Upper lobe of right lung (tissue), 1 donor: ENCODE data around the gene NDC80. TPM values are rescaled to one million over a fixed set of nuclear protein-coding genes. Genes with fewer than 3 reads are reported as not detected.

ENCODE experiments used
- ATAC-seq: fragments of 200-7000 bp; cut with Tn5 transposase; one replicate; pipeline ENCODE4 v1.9.1; 2020; ENCODE audit warnings: mild to moderate bottlenecking, moderate library complexity
- DNase-seq: peaks from one replicate; pipeline ENCODE4 v3.0.0-alpha.2; 2020
- H3K27ac ChIP-seq: fragments of 200-600 bp; one replicate; pipeline ENCODE4 v1.8.0; 2022
- H3K27me3 ChIP-seq: fragments of 200-600 bp; one replicate; pipeline ENCODE4 v1.8.0; 2022; ENCODE audit warnings: mild to moderate bottlenecking
- H3K36me3 ChIP-seq: fragments of 200-600 bp; one replicate; pipeline ENCODE4 v1.8.0; 2022
- H3K4me1 ChIP-seq: fragments of 200-600 bp; one replicate; pipeline ENCODE4 v1.8.0; 2022
- H3K4me3 ChIP-seq: fragments of 200-600 bp; one replicate; pipeline ENCODE4 v1.8.0; 2022; ENCODE audit warnings: mild to moderate bottlenecking
- H3K9me3 ChIP-seq: fragments of 200-600 bp; one replicate; pipeline ENCODE4 v1.8.0; 2022
- intact Hi-C: fragments of 100-400 bp; cut with DNase I; formaldehyde crosslinking; loops from one replicate; pipeline ENCODE4 v1.11.0; 2022
- total RNA-seq: library from RNA; stranded (reverse); fragmentation: NEBNext Ultra II Directional; extraction: Animal tissue kit (Norgen Biotek cat#: 25700); gene quantifications from one replicate; pipeline ENCODE4 v1.2.1, GENCODE V29; 2021
- TF ChIP-seq, protein P1 (sequence below): fragments of 200-600 bp; IDR thresholded peaks from one replicate; pipeline ENCODE4 v1.8.0; 2022; ENCODE audit warnings: antibody characterized with exemption
- donor health status: DM: no; HTN: yes; CAD: no; lungs with severe emphysema.

Gene NDC80
- total RNA-seq, 1 donor from 2014 or later: 0.69 TPM

DNA sequence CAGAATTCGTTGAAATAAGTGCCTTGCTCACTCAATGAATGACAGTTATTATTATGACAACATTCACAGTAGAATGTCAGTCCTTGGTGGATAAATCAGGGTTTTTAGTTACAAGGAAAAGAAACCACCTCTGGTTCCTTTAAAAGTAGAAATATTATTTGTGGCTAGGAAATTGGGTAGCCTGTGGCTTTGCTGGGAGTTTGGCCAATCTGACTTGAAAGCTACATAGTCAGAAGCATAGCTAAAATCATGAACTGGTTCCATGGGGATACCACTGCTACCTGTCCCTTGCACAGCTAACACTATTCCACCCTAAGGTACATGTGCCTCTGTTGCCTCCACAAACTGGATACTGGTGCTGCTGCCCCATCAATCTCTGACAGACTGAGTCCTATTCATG, 71.4 kb downstream of the NDC80 start:
- intact Hi-C loops: no loop called here
- Histone ChIP-seq H3K9me3 (no peaks in the 10 kb centered on the region), H3K27ac (no peak overlapping the region), H3K36me3 (no peaks in the 10 kb centered on the region), H3K27me3 (no peaks in the 10 kb centered on the region), H3K4me3 (no peak overlapping the region), H3K4me1 (peaks cover 1% of the 10 kb centered on the region)
- ATAC-seq: no peak
- no peak for DNase-seq
- TF ChIP-seq, protein P1, sequence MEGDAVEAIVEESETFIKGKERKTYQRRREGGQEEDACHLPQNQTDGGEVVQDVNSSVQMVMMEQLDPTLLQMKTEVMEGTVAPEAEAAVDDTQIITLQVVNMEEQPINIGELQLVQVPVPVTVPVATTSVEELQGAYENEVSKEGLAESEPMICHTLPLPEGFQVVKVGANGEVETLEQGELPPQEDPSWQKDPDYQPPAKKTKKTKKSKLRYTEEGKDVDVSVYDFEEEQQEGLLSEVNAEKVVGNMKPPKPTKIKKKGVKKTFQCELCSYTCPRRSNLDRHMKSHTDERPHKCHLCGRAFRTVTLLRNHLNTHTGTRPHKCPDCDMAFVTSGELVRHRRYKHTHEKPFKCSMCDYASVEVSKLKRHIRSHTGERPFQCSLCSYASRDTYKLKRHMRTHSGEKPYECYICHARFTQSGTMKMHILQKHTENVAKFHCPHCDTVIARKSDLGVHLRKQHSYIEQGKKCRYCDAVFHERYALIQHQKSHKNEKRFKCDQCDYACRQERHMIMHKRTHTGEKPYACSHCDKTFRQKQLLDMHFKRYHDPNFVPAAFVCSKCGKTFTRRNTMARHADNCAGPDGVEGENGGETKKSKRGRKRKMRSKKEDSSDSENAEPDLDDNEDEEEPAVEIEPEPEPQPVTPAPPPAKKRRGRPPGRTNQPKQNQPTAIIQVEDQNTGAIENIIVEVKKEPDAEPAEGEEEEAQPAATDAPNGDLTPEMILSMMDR: no peak

GRCh38 chr18:2644535-2644934, 73.2 kb downstream of the NDC80 start:
- DNase-seq (no peak), ATAC-seq (no peak)
- H3K4me3 ChIP-seq: no peak overlapping the region
- no peak overlapping the region for H3K27ac ChIP-seq
- intact Hi-C loops: no loop called here
- no peaks in the 10 kb centered on the region for H3K27me3 ChIP-seq
- H3K4me1 ChIP-seq: no peaks in the 10 kb centered on the region
- TF ChIP-seq, protein P1: no peak
- no peaks in the 10 kb centered on the region for H3K9me3 ChIP-seq
- H3K36me3 ChIP-seq: no peaks in the 10 kb centered on the region

GRCh38 chr18:2651981-2652380, 80.6 kb downstream of the NDC80 start:
- Histone ChIP-seq H3K9me3 (no peaks in the 10 kb centered on the region), H3K27me3 (no peaks in the 10 kb centered on the region), H3K27ac (no peak overlapping the region), H3K36me3 (no peaks in the 10 kb centered on the region), H3K4me1 (no peaks in the 10 kb centered on the region), H3K4me3 (no peak overlapping the region)
- no peak for DNase-seq
- no peak for ATAC-seq
- intact Hi-C loops: no loop called here
- TF ChIP-seq, protein P1: no peak

DNA sequence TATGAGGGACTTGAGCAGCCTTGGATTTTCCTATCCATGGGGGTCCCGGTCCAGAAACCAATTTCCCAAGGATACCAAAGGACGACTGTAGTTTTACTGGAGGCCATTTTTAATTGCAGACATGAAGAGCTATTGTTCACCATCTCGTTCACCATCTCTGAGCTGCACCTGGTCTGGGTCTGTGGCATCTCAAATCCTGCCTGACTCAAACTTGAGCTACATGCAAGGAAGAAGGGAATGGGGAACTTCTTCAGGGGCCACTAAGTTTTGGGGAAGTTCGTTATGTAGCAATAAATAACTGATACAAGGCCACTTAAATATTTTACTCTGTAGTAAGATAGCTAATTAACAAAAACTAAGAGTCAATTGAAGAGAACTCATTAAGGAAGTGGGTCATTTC, 82.1 kb downstream of the NDC80 start:
- TF ChIP-seq, protein P1: no peak
- H3K4me3 ChIP-seq: no peak overlapping the region
- no peak overlapping the region for H3K27ac ChIP-seq
- peaks cover 9% of the 10 kb centered on the region for H3K4me1 ChIP-seq
- ATAC-seq (no peak), DNase-seq (no peak)
- intact Hi-C loops: no loop called here
- H3K27me3 ChIP-seq: no peaks in the 10 kb centered on the region
- H3K36me3 ChIP-seq: no peaks in the 10 kb centered on the region
- H3K9me3 ChIP-seq: no peaks in the 10 kb centered on the region

DNA sequence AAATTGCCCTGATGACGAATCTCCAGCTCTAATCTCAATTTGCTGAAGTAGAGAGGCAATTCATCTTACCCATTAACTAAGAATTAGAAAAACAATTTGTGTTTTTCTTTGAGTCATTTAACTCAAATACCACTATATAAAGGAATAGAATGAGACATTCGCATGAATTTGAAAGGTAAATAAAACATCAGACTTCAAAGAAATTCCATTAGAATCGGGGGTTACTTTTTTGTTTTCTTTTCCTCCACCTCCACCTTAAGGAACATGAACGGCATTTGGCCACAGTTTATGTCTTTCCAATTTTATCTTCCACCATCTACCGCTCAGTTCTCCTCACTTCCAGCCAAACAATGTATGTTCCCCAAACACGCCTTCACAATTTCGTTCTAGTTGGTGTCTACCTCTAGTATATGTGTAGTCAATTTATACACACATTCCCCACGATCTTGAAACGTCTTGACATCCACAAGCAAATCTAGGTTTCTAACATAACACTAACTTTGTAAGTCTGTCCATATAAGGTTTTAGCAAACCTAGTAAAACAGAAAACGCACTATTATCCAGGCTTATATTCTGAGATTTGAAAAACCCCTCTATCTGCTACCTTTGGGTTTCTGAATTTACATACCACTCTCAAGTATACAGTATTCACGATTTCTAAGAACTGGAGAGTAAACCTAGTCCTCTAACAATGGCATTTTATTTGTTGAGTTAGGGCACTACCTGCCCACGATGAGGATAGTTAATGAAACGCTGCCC, 83.0 kb downstream of the NDC80 start:
- intact Hi-C loops: no loop called here
- Histone ChIP-seq H3K36me3 (no peaks in the 10 kb centered on the region), H3K27me3 (no peaks in the 10 kb centered on the region), H3K9me3 (no peaks in the 10 kb centered on the region), H3K27ac (peak overlapping the region; percentile 94), H3K4me1 (peaks cover 18% of the 10 kb centered on the region), H3K4me3 (peak overlapping the region; percentile 89)
- TF ChIP-seq, protein P1: no peak
- DNase-seq (no peak), ATAC-seq (no peak)

DNA sequence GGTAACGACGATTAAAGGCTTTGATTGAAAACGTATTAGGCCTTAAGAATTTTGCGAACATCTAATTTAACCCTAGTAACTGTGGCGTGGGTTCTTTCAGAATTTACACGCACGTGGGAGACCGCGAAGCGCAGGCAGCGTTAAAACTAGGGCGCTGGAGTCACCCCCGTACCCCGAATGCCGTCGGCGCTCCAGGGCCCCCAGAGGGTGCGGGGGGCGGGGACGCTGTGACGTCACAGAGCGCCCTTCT, 83.5 kb downstream of the NDC80 start:
- ATAC-seq (peak; percentile 35), DNase-seq (peak; percentile 86)
- Histone ChIP-seq H3K4me1 (peaks cover 23% of the 10 kb centered on the region), H3K9me3 (no peaks in the 10 kb centered on the region), H3K27me3 (no peaks in the 10 kb centered on the region), H3K4me3 (peak overlapping the region; percentile 89), H3K36me3 (no peaks in the 10 kb centered on the region), H3K27ac (peak overlapping the region; percentile 94)
- intact Hi-C loops: no loop called here
- TF ChIP-seq, protein P1: no peak
